HepG2 (cell line): Measurements from ENCODE around the gene PEX14. TPM values are rescaled to one million over a fixed set of nuclear protein-coding genes. Genes with fewer than 3 reads are reported as not detected.

ENCODE experiments used
- ATAC-seq: fragments of 200-7000 bp; cut with Tn5 transposase; 3 replicates; pipeline ENCODE4 v1.9.1; 2020; ENCODE audit warnings: mild to moderate bottlenecking, moderate library complexity
- BruUV-seq: library from RNA; stranded (reverse); fragments of 400-500 nt; replicated peaks from 2 replicates; lab custom pipeline; 2021; lab: Mats Ljungman, UMichigan
- CTCF ChIA-PET: fragments of 300-600 bp; formaldehyde crosslinking; extraction: SDS; loops from one replicate; lab custom pipeline; 2021; ENCODE audit warnings: low total read pairs, inconsistent platforms, low intra/inter-chr PET ratio; lab: Yijun Ruan, JAX
- POLR2A ChIA-PET: fragments of 350-600 bp; sonication (Branson Sonifier 250); formaldehyde crosslinking; loops from one replicate; lab custom pipeline; 2020; ENCODE audit warnings: antibody characterized with exemption, inconsistent platforms; lab: Yijun Ruan, JAX
- DNase-seq: peaks from one replicate; pipeline ENCODE4 v3.0.0-alpha.2; 2015; ENCODE audit warnings: low spot score
- FAIRE-seq: peaks from 3 replicates; lab custom pipeline; 2011; peaks lifted over from hg19 to GRCh38; lab: Jason Lieb, UNC
- H2AFZ ChIP-seq: one replicate; pipeline ENCODE4 v1.6.1; 2011; ENCODE audit warnings: low read length, inconsistent platforms
- H3K27ac ChIP-seq: fragments of 300-600 bp; 3 replicates; pipeline ENCODE4 v1.8.0; 2011; ENCODE audit warnings: mixed run types, mild to moderate bottlenecking, mixed read lengths, low read length, inconsistent platforms; ENCODE audit not compliant: insufficient read depth; ENCODE audit errors: extremely low read length
- H3K27me3 ChIP-seq, 2 experiments: fragments of 200-600 bp in 1 of 2; 2 replicates in 1 of 2; 3 replicates in 1 of 2; pipeline versions ENCODE4 v1.6.0 to v1.8.0; 2011; ENCODE audit warnings: low read length in 2 of 2, mild to moderate bottlenecking in 2 of 2, moderate library complexity in 2 of 2, inconsistent platforms in 1 of 2; ENCODE audit not compliant: insufficient read depth in 2 of 2, control insufficient read depth in 1 of 2
- H3K36me3 ChIP-seq, 2 experiments: fragments of 200-600 bp in 1 of 2; replicated peaks in 1 of 2; 2 replicates in 1 of 2; 3 replicates in 1 of 2; pipeline versions ENCODE4 v1.5.1 to v1.8.0; 2011; ENCODE audit warnings: low read length in 2 of 2, inconsistent platforms in 1 of 2; ENCODE audit not compliant: insufficient read depth in 2 of 2, control insufficient read depth in 1 of 2
- H3K4me1 ChIP-seq: 2 replicates; pipeline ENCODE4 v1.5.1; 2012; ENCODE audit warnings: low read length, inconsistent platforms; ENCODE audit not compliant: insufficient read depth
- H3K4me2 ChIP-seq: 2 replicates; pipeline ENCODE4 v1.6.0; 2011; ENCODE audit warnings: low read depth, low read length, inconsistent platforms
- H3K4me3 ChIP-seq, 3 experiments: fragments of 200-600 bp in 1 of 3; sonication (generic), shearing (Covaris generic) in 1 of 3; replicated peaks in 1 of 3; 2 replicates each; pipeline ENCODE4 v1.5.1; 2011 to 2016; ENCODE audit warnings: low read length in 3 of 3, inconsistent platforms in 2 of 3, low read depth in 2 of 3, mild to moderate bottlenecking in 2 of 3, control low read depth in 1 of 3, mixed read lengths in 1 of 3; ENCODE audit not compliant: insufficient read depth in 1 of 3
- H3K79me2 ChIP-seq: one replicate; pipeline ENCODE4 v1.6.1; 2011; ENCODE audit warnings: low read length, inconsistent platforms; ENCODE audit not compliant: insufficient read depth
- H3K9ac ChIP-seq: 2 replicates; pipeline ENCODE4 v1.6.0; 2011; ENCODE audit warnings: mild to moderate bottlenecking, low read depth, low read length, inconsistent platforms; ENCODE audit not compliant: insufficient read depth
- H3K9me3 ChIP-seq: 2 replicates; pipeline ENCODE4 v1.5.1; 2012; ENCODE audit warnings: mild to moderate bottlenecking, low read length
- H4K20me1 ChIP-seq: 2 replicates; pipeline ENCODE4 v1.6.0; 2011; ENCODE audit warnings: inconsistent platforms, mild to moderate bottlenecking, low read length, moderate library complexity; ENCODE audit not compliant: insufficient read depth
- AKNA ChIP-seq: sonication (generic); formaldehyde crosslinking; IDR thresholded peaks from 2 replicates; pipeline ENCODE4 v1.4.0; 2020; ENCODE audit warnings: missing genetic modification reagents, borderline replicate concordance
- USF2 ChIP-seq, 2 experiments: sonication (generic) in 1 of 2; formaldehyde crosslinking in 1 of 2; IDR thresholded peaks; 2 replicates each; pipeline versions ENCODE4 v1.5.1 to v1.6.1; 2011 to 2020; ENCODE audit warnings: borderline replicate concordance in 1 of 2, low read depth in 1 of 2, low read length in 1 of 2, mild to moderate bottlenecking in 1 of 2, missing genetic modification reagents in 1 of 2, moderate library complexity in 1 of 2
- ZNF484 ChIP-seq: sonication (generic); formaldehyde crosslinking; IDR thresholded peaks from 2 replicates; pipeline ENCODE4 v1.5.1; 2020; ENCODE audit warnings: mild to moderate bottlenecking, low read depth, missing genetic modification reagents, borderline replicate concordance
- WGBS: methylation state at CpG from one replicate; pipeline ENCODE4 v1.1.6; 2017; ENCODE audit warnings: low lambda C conversion rate; 5-methylcytosine and 5-hydroxymethylcytosine counted together
- in situ Hi-C: cut with HindIII; loops from 2 replicates; pipeline ENCODE4 v1.10.0; 2017; ENCODE audit warnings: low pct_unique_long_range_greater_than_20kb; ENCODE audit not compliant: extremely low pct_ligation_motif_present
- intact Hi-C: fragments of 100-400 bp; cut with micrococcal nuclease; formaldehyde crosslinking; loops from one replicate; pipeline ENCODE4 v1.10.0; 2022; ENCODE audit not compliant: unreplicated experiment
- polyA plus RNA-seq, 8 experiments: library from polyadenylated mRNA; depleted of rRNA in 3 of 8; stranded (reverse) in 7 of 8; unstranded in 1 of 8; fragments of >200 nt; fragmentation: Illumina TruSeq in 4 of 8; extraction: Trizol in 4 of 8; gene quantifications; 2 replicates each; pipeline versions ENCODE4 v1.2.1 to v1.2.3, GENCODE V29; 2011 to 2016; ENCODE audit warnings: low read depth in 4 of 8, missing spikeins in 1 of 8, mixed read lengths in 1 of 8; ENCODE audit not compliant: insufficient read depth in 1 of 8
- total RNA-seq, 5 experiments: library from RNA; depleted of rRNA; stranded (reverse); fragments of >200 nt; fragmentation: Illumina TruSeq; extraction: Trizol; gene quantifications; 2 replicates each; pipeline ENCODE4 v1.2.3, GENCODE V29; 2016; ENCODE audit warnings: low read depth in 1 of 5

PEX14 gene
- total and polyA plus RNA-seq, 2 of the 13 experiments (the other 11 are each of a cell fraction or from before 2014, with no cell fraction given) = 6.5 to 9.9 TPM

GRCh38 chr1:10538646-10539355 lies 64.1 kb downstream of the PEX14 start:
- POLR2A ChIA-PET = no interaction called here
- DNase-seq = no peak

More at GRCh38 chr1:10538646-10539355, 64.1 kb downstream of the PEX14 start:
- 0 out of 2 replicates have a peak, but pooled peaks cover 3% of the 10 kb centered on the region for H4K20me1 ChIP-seq
- peaks cover 8 to 24% of the 10 kb centered on the region in 2 experiments for H3K36me3 ChIP-seq
- BruUV-seq = no TSS peak
- no peaks in the 10 kb centered on the region for H3K4me1 ChIP-seq
- H3K9ac ChIP-seq = no peak overlapping the region
- TF ChIP-seq AKNA (CRISPR knock-in tag) (no peak), ZNF484 (CRISPR knock-in tag) (no peak), USF2 (IDR thresholded peaks at IDR 0.05; ENCODE audit: low read depth, low read length) (no peak), USF2 (CRISPR knock-in tag; IDR thresholded peaks at IDR 0.05; ENCODE audit: borderline replicate concordance) (no peak)
- H3K4me2 ChIP-seq = no peak overlapping the region
- CTCF ChIA-PET = no interaction called here
- no peak overlapping the region for H2AFZ ChIP-seq
- in situ Hi-C loops (no loop called here), intact Hi-C loops (no loop called here)
- FAIRE-seq (no peak), ATAC-seq (no peak)
- no peaks in the 10 kb centered on the region for H3K79me2 ChIP-seq
- H3K9me3 ChIP-seq = no peaks in the 10 kb centered on the region
- WGBS = 97% methylated on average over 11 of the region's 13 CpGs
- no peak overlapping the region for H3K27ac ChIP-seq
- H3K4me3 ChIP-seq = no peak overlapping the region
- H3K27me3 ChIP-seq = no peaks in the 10 kb centered on the region
